Caco-2 (cell line): Measurements from ENCODE around the gene ATG2A. TPM values are rescaled to one million over a fixed set of nuclear protein-coding genes. Genes with fewer than 3 reads are reported as not detected.

Experiments used
- BruUV-seq: library from RNA; stranded (reverse); fragments of 400-500 nt; replicated peaks from 2 replicates; lab custom pipeline; 2021; lab: Mats Ljungman, UMichigan
- CTCF ChIA-PET: fragments of 300-600 bp; sonication (Branson Sonifier 250); formaldehyde crosslinking; loops from one replicate; lab custom pipeline; 2022; ENCODE audit warnings: antibody characterized with exemption; lab: Charles Lee
- POLR2A ChIA-PET: fragments of 300-600 bp; sonication (Branson Sonifier 250); formaldehyde crosslinking; loops from one replicate; lab custom pipeline; 2022; ENCODE audit warnings: antibody characterized with exemption; lab: Charles Lee
- DNase-seq, 2 experiments: peaks; one replicate each; pipeline versions ENCODE4 v3.0.0 to v3.0.0-alpha.2; 2020 to 2022
- H3K27me3 ChIP-seq: replicated peaks from 2 replicates; pipeline ENCODE4 v1.6.0; 2011; ENCODE audit warnings: low read length; ENCODE audit not compliant: control insufficient read depth, insufficient read depth
- H3K36me3 ChIP-seq: 2 replicates; pipeline ENCODE4 v1.5.1; 2011; ENCODE audit warnings: low read length; ENCODE audit not compliant: control insufficient read depth, insufficient read depth
- H3K4me1 ChIP-seq: fragments of 250-450 bp; sonication (Bioruptor Pico); 2 replicates; pipeline ENCODE4 v1.5.1; 2020; ENCODE audit warnings: mild to moderate bottlenecking
- H3K4me3 ChIP-seq: 2 replicates; pipeline ENCODE4 v1.5.1; 2011; ENCODE audit warnings: low read depth, mild to moderate bottlenecking, control low read depth, low read length
- H3K9me3 ChIP-seq: fragments of 250-450 bp; sonication (Bioruptor Pico); 2 replicates; pipeline ENCODE4 v1.5.1; 2020; ENCODE audit warnings: mild to moderate bottlenecking, moderate library complexity
- H3K27ac Mint-ChIP-seq: one replicate; pipeline ENCODE4 v1.8.0; 2022; ENCODE audit warnings: mixed read lengths; ENCODE audit not compliant: unreplicated experiment
- H3K27me3 Mint-ChIP-seq: one replicate; pipeline ENCODE4 v1.8.0; 2022; ENCODE audit warnings: mixed read lengths; ENCODE audit not compliant: insufficient read depth, unreplicated experiment
- H3K36me3 Mint-ChIP-seq: one replicate; pipeline ENCODE4 v1.8.0; 2022; ENCODE audit warnings: mild to moderate bottlenecking, mixed read lengths; ENCODE audit not compliant: insufficient read depth, unreplicated experiment
- H3K4me1 Mint-ChIP-seq: one replicate; pipeline ENCODE4 v1.8.0; 2022; ENCODE audit warnings: low read depth, mixed read lengths; ENCODE audit not compliant: unreplicated experiment
- H3K4me3 Mint-ChIP-seq: one replicate; pipeline ENCODE4 v1.8.0; 2022; ENCODE audit warnings: mild to moderate bottlenecking, moderate library complexity, mixed read lengths; ENCODE audit not compliant: unreplicated experiment
- H3K9me3 Mint-ChIP-seq: one replicate; pipeline ENCODE4 v1.8.0; 2022; ENCODE audit warnings: mixed read lengths; ENCODE audit not compliant: unreplicated experiment
- intact Hi-C: fragments of 100-400 bp; cut with micrococcal nuclease; formaldehyde crosslinking; loops from one replicate; pipeline ENCODE4 v1.10.0; 2022; ENCODE audit not compliant: unreplicated experiment
- total RNA-seq: library from RNA; stranded (reverse); gene quantifications from 2 replicates; pipeline ENCODE4 v1.2.3, GENCODE V29; 2022
- TF ChIP-seq, protein P1 (sequence below), 2 experiments: fragments of 200-600 bp in 1 of 2; IDR thresholded peaks; 1 replicate in 1 of 2; 2 replicates in 1 of 2; pipeline versions ENCODE4 v1.5.1 to v1.8.0; 2011 to 2022; ENCODE audit warnings: antibody characterized with exemption in 1 of 2, control low read depth in 1 of 2, inconsistent platforms in 1 of 2, low read depth in 1 of 2, low read length in 1 of 2, mild to moderate bottlenecking in 1 of 2, moderate library complexity in 1 of 2; ENCODE audit not compliant: insufficient read depth in 1 of 2, severe bottlenecking in 1 of 2, unreplicated experiment in 1 of 2

Gene ATG2A
- total RNA-seq, 1 experiment from 2014 or later, result 27.9 TPM

DNA sequence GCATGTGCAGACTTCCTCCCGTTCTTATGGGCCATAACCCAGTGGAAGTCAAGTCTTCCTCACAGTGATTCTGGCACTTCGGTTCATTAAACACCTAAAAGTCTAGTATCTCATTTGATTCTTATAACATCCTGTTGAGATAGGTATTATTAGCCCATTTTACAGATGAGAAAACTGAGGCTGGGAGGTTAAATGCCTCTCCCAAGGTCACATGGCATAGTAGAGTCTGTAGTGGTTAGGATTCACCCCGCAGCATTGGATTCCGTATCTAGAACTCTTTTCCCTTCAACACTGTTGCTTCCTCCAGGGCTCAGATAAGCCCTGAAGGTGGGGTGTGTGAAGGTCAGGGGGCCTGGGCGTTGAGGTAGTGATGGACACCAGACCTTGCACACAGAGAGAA, 15.3 kb upstream of the ATG2A start:
- peaks cover 19% of the 10 kb centered on the region for H3K4me1 ChIP-seq
- H3K4me1 Mint-ChIP-seq, result peaks cover 20% of the 10 kb centered on the region
- intact Hi-C loops, result no loop called here
- no peak overlapping the region for H3K27ac Mint-ChIP-seq
- no peaks in the 10 kb centered on the region for H3K27me3 ChIP-seq
- no peaks in the 10 kb centered on the region for H3K9me3 ChIP-seq
- POLR2A ChIA-PET, result no interaction called here
- no peak overlapping the region for H3K4me3 ChIP-seq
- TF ChIP-seq, protein P1, sequence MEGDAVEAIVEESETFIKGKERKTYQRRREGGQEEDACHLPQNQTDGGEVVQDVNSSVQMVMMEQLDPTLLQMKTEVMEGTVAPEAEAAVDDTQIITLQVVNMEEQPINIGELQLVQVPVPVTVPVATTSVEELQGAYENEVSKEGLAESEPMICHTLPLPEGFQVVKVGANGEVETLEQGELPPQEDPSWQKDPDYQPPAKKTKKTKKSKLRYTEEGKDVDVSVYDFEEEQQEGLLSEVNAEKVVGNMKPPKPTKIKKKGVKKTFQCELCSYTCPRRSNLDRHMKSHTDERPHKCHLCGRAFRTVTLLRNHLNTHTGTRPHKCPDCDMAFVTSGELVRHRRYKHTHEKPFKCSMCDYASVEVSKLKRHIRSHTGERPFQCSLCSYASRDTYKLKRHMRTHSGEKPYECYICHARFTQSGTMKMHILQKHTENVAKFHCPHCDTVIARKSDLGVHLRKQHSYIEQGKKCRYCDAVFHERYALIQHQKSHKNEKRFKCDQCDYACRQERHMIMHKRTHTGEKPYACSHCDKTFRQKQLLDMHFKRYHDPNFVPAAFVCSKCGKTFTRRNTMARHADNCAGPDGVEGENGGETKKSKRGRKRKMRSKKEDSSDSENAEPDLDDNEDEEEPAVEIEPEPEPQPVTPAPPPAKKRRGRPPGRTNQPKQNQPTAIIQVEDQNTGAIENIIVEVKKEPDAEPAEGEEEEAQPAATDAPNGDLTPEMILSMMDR (IDR thresholded peaks at IDR 0.05; ENCODE audit: insufficient read depth in 1 of 2, low read depth in 1 of 2, low read length in 1 of 2, severe bottlenecking in 1 of 2, unreplicated experiment in 1 of 2), result no peak
- no peaks in the 10 kb centered on the region for H3K27me3 Mint-ChIP-seq
- peaks cover 11% of the 10 kb centered on the region for H3K36me3 Mint-ChIP-seq
- CTCF ChIA-PET, result no interaction called here
- no peaks in the 10 kb centered on the region for H3K9me3 Mint-ChIP-seq
- no peaks in the 10 kb centered on the region for H3K36me3 ChIP-seq
- BruUV-seq, result no TSS peak
- no peak overlapping the region for H3K4me3 Mint-ChIP-seq
- no peak for DNase-seq

DNA sequence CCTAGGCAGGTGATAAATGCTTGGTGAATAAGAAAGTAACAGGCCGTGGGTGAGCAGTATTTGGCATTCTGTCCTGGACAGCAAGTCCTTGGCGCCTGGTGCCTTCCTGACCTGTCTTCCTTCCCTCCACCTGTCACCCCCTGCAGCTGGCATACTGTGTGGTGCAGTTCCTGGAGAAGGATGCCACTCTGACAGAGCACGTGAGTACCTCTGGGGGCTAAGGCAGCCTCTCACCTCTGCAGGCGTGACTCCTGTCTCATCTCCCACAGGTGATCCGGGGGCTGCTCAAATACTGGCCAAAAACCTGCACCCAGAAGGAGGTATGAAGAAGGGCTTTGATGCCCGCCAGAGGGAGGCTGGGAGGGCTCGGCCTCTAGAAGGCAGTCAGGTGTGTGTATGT, 14.3 kb upstream of the ATG2A start:
- TF ChIP-seq, protein P1 (IDR thresholded peaks at IDR 0.05; ENCODE audit: insufficient read depth in 1 of 2, low read depth in 1 of 2, low read length in 1 of 2, severe bottlenecking in 1 of 2, unreplicated experiment in 1 of 2), result no peak
- peaks cover 20% of the 10 kb centered on the region for H3K4me1 Mint-ChIP-seq
- no peak overlapping the region for H3K27ac Mint-ChIP-seq
- H3K9me3 Mint-ChIP-seq, result no peaks in the 10 kb centered on the region
- no peak overlapping the region for H3K4me3 Mint-ChIP-seq
- peaks cover 19% of the 10 kb centered on the region for H3K4me1 ChIP-seq
- BruUV-seq, result no TSS peak
- peaks cover 11% of the 10 kb centered on the region for H3K36me3 Mint-ChIP-seq
- ChIA-PET CTCF (no interaction called here), POLR2A (no interaction called here)
- no peak overlapping the region for H3K4me3 ChIP-seq
- no peaks in the 10 kb centered on the region for H3K9me3 ChIP-seq
- intact Hi-C loops, result no loop called here
- no peak for DNase-seq
- no peaks in the 10 kb centered on the region for H3K27me3 Mint-ChIP-seq
- no peaks in the 10 kb centered on the region for H3K27me3 ChIP-seq
- no peaks in the 10 kb centered on the region for H3K36me3 ChIP-seq

DNA sequence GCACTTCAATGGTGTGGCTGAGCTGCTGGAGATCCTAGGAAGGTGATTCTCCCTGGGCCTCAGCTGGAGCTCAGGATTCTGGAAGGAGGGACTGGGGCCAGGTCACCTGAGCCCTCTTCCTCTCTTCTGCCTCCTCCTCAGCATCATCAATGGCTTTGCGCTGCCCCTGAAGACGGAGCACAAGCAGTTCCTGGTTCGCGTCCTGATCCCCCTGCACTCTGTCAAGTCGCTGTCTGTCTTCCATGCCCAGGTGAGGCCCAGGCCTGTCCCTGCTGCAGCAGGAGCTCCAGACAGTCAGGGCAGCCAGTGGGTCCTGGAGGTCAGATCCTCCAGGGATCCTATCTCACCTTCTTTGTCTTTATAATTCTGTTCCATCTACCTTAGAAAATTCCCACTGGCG, 13.3 kb upstream of the ATG2A start:
- BruUV-seq, result no TSS peak
- Histone ChIP-seq H3K27me3 (no peaks in the 10 kb centered on the region), H3K9me3 (no peaks in the 10 kb centered on the region), H3K36me3 (no peaks in the 10 kb centered on the region), H3K4me1 (peaks cover 13% of the 10 kb centered on the region), H3K4me3 (no peak overlapping the region)
- Mint-ChIP-seq H3K4me1 (peaks cover 14% of the 10 kb centered on the region), H3K9me3 (no peaks in the 10 kb centered on the region), H3K4me3 (no peak overlapping the region), H3K36me3 (peaks cover 11% of the 10 kb centered on the region), H3K27me3 (no peaks in the 10 kb centered on the region), H3K27ac (no peak overlapping the region)
- no peak for DNase-seq
- CTCF ChIA-PET, result no interaction called here
- TF ChIP-seq, protein P1 (IDR thresholded peaks at IDR 0.05; ENCODE audit: insufficient read depth in 1 of 2, low read depth in 1 of 2, low read length in 1 of 2, severe bottlenecking in 1 of 2, unreplicated experiment in 1 of 2), result no peak
- intact Hi-C loops, result no loop called here
- POLR2A ChIA-PET, result no interaction called here
